GM18526 (cell line): Measurements from ENCODE around the gene SLC35A5.

Experiments
- POLR2A ChIP-seq: IDR thresholded peaks from 3 replicates; pipeline ENCODE4 v1.6.1; 2011; ENCODE audit not compliant: insufficient read length; ENCODE audit errors: extremely low read depth

Gene SLC35A5

DNA sequence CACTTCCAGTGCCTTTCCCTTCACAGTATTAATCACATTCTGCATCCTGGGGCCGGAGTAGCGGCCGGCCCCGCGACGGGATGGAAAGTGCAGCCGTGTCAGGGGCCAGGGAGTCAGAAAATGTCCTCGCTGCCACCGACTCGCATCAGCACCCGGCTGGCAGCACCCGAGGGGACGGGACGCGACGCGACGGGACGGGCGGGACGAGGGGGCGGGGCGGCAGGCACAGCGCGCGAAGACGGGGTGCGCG lies 436 bp upstream of the SLC35A5 start:
- no peak for TF ChIP-seq POLR2A

- TF ChIP-seq POLR2A: no peak
Measured at GRCh38 chr3:112564940-112565305, 3.1 kb downstream of the SLC35A5 start.

GRCh38 chr3:112568642-112569041 lies 6.8 kb downstream of the SLC35A5 start:
- no peak for TF ChIP-seq POLR2A

GRCh38 chr3:112569265-112569664 lies 7.4 kb downstream of the SLC35A5 start:
- no peak for TF ChIP-seq POLR2A

DNA sequence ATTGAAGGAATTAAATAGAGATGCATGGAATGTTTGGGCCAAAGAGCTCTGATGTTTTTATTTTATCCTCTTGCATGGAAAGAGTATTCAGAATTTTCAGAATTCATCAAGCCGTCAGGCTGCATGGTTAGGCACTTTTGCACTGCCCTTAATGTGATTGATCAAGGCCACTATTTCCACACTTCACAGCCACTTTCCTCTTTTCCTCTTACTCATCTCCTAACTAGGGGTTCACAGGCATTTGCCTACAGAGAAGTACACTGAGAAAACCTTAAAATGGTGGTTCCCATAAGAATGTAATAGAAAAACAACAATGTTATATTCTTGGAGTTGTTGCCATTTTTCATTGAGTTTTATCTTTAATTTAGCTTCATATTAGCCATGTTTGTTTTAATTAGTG lies 10.9 kb downstream of the SLC35A5 start:
- no peak for TF ChIP-seq POLR2A

- no peak for TF ChIP-seq POLR2A
Measured at GRCh38 chr3:112579232-112579631, 17.4 kb downstream of the SLC35A5 start.

DNA sequence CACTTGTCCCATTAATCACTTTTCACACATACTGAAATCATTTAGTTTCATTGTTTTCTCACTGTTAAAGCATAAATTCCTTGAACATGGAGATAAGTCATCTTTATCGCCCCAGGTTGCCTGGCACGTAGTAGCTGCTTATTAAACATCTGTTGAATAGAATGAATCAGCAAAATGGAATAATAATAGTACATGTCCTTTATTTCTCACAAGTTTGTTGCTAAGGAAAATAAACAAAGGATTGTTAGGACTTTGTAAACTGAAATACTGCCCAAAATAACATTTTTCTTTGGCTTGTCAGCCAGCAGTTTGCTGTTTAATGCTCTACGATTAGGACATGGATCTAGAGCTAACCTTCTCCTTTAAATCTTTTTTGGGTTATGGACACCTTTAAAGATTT lies 17.9 kb downstream of the SLC35A5 start:
- TF ChIP-seq POLR2A: no peak

GRCh38 chr3:112582244-112582874 lies 20.5 kb downstream of the SLC35A5 start:
- TF ChIP-seq POLR2A: no peak

DNA sequence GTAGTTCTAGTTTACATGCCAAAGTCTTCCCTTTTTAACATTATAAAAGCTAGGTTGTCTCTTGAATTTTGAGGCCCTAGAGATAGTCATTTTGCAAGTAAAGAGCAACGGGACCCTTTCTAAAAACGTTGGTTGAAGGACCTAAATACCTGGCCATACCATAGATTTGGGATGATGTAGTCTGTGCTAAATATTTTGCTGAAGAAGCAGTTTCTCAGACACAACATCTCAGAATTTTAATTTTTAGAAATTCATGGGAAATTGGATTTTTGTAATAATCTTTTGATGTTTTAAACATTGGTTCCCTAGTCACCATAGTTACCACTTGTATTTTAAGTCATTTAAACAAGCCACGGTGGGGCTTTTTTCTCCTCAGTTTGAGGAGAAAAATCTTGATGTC lies 21.3 kb downstream of the SLC35A5 start:
- no peak for TF ChIP-seq POLR2A

DNA sequence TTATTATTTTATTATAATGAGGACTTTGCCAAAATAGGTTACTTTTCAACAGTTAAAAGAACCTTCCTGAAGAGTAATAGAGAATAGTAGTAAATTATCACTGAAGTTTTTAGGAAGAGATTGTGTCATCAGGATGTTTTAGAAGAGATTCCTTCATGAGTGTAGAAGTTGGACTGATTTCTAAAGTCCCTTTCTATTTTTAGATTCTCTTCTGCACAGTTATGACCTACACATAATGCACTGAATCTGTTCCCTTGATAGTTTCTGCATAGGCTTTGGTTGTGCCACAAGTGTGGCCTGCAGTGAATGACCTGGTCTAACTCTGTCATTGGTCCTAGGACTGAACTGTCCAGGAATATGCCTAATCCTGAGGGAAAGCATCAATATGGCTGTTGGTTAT lies 23.9 kb downstream of the SLC35A5 start:
- TF ChIP-seq POLR2A: no peak

- TF ChIP-seq POLR2A: no peak
Measured at GRCh38 chr3:112587336-112587735, 25.5 kb downstream of the SLC35A5 start.

DNA sequence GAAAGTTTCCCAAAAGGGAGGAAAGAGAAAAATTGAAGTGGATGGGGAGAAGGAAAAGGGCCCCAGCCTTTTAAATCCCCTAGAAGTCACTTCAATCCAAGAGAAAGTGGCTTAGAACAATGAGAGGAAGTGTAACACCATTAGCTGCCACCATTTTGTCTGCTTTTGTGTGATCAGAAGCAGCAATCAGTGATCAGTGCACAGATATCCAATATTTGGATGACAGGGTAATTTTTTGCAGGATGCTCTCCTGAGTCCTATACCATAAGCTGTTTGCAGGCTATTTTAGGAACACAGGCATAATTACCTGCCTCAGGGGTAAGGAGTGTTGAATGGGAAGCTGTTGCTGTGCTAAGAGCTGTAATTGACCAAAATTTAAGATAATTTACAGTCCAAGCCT lies 31.4 kb downstream of the SLC35A5 start:
- TF ChIP-seq POLR2A: no peak

GRCh38 chr3:112594856-112595255 lies 33.0 kb downstream of the SLC35A5 start:
- TF ChIP-seq POLR2A: no peak

DNA sequence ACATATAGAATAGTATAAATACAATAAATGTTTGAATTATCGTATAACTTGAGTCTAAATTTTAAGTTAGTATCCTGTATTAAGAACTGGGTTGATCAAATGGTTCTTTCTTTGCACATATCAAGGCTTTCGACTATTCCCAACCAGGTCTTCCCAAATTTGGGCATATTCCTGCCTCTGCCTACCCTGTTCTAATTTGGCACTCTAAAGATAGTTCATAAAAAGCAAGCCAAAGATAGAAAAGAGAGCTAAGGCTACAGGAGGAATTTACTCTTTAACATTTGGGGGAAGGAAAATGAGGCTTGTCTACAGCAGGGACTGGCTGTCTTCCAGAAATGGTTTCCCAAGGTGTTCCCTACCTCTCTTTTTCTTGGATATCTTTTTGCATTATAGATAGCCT lies 36.1 kb downstream of the SLC35A5 start:
- TF ChIP-seq POLR2A: no peak

DNA sequence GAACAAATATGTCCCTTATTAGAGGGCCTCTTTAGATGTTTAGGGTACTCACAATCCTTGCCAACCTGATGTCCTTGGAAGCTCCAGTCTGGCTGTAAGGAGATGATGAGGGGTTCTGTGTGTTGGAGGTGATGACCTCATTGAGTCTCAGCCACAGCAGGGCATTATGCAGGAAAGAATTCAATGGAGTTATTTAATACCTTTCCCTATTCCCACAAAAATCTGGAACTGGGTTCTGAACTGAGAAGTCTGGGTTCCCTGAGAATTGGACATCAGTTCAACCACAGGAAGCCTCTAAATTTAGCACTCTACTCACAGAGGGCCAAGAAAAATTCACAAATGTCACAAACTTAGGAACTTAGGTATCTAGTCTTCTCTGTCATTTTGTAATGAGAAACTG lies 36.9 kb downstream of the SLC35A5 start:
- TF ChIP-seq POLR2A: no peak

DNA sequence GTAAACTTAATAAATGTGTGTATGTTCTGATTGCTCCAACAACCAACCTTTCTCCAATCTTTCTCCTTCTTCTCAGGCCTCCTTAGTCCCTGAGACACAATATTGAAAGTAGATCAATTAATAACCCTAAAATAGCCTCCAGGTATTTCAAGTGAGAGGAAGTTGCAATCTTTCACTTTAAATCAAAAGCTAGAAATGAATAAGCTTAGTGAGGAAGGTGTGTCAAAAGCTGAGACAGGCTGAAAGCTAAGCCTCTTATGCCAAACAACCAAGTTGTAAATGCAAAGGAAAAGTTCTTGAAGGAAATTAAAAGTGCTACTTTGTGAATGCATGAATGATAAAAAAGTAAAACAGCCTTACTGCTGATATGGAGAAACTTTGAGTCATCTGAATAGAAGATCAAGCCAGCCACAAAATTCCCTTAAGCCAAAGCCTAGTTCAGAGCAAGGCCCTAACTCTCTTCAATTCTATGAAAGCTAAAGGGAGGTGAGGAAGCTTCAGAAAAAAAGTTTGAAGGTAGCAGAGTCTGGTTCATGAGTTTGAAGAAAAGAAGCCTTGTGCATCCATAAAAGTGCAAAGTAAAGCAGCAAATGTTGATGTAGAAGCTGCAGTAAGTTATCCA lies 40.5 kb downstream of the SLC35A5 start:
- no peak for TF ChIP-seq POLR2A

DNA sequence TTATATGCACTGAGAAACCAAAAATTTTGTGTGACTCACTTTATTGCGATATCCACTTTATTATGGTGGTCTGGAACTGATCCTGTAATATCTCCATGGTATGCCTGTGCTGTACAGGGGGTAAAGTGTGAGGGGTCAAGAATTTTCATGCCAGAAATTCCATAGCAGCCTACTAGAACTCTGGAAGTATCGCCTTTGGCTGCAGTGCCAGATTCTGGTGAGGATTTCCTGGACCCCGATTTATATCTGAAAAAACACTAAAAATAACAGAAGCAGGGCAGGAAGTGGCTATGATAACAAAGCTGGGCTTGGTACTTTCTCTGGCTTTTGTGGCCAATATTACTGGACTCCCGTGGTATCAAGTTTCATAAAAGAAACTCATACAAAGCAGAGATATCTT lies 42.7 kb downstream of the SLC35A5 start:
- no peak for TF ChIP-seq POLR2A
